Measurements from ENCODE around the gene SRRM3. TPM values are rescaled to one million over a fixed set of nuclear protein-coding genes. Genes with fewer than 3 reads are reported as not detected.

The SRRM3 gene
- polyA plus RNA-seq, 1 donor from 2014 or later, result 34.9 TPM

- Histone ChIP-seq H3K79me2 (replicated peaks; ENCODE audit: insufficient read depth, low read length) (no peaks in the 10 kb centered on the region), H3F3A (ENCODE audit: insufficient read depth, low read length, poor library complexity, severe bottlenecking) (no peaks in the 10 kb centered on the region), H3K4me3 (ENCODE audit: low read length) (no peak overlapping the region), H2AFZ (ENCODE audit: low read depth, low read length) (no peak overlapping the region), H3K9me3 (ENCODE audit: low read length) (no peaks in the 10 kb centered on the region), H3K4me2 (ENCODE audit: low read length) (no peak overlapping the region), H3K36me3 (ENCODE audit: insufficient read depth, low read length) (no peaks in the 10 kb centered on the region), H3K27ac (ENCODE audit: low read length) (no peak overlapping the region), H3K27me3 (ENCODE audit: insufficient read depth, low read depth, low read length) (no peaks in the 10 kb centered on the region), H4K20me1 (ENCODE audit: insufficient read depth) (no peaks in the 10 kb centered on the region), H3K9me2 (ENCODE audit: insufficient read depth, low read length) (no peaks in the 10 kb centered on the region), H3K9ac (ENCODE audit: low read length) (no peak overlapping the region)
- TF ChIP-seq POLR2AphosphoS5 (IDR thresholded peaks at IDR 0.05), result no peak
- no peak for TF ChIP-seq RAD21 (conservative IDR thresholded peaks at IDR 0.05)
- TF ChIP-seq TAF1 (IDR thresholded peaks at IDR 0.05; ENCODE audit: low read depth), result no peak
- no peak for TF ChIP-seq EP300 (conservative IDR thresholded peaks at IDR 0.05; ENCODE audit: poor library complexity, severe bottlenecking)
- TF ChIP-seq SMC3 (conservative IDR thresholded peaks at IDR 0.05; ENCODE audit: poor library complexity), result no peak
- TF ChIP-seq EZH2 (IDR thresholded peaks at IDR 0.05; ENCODE audit: borderline replicate concordance, insufficient read depth, low read length, poor library complexity, severe bottlenecking), result no peak
- no peak for TF ChIP-seq REST (IDR thresholded peaks at IDR 0.05; ENCODE audit: borderline replicate concordance)
- TF ChIP-seq CTCF (IDR thresholded peaks at IDR 0.05; ENCODE audit: poor library complexity, severe bottlenecking), result no peak
- TF ChIP-seq MXI1 (conservative IDR thresholded peaks at IDR 0.05; ENCODE audit: poor library complexity, severe bottlenecking), result no peak
Observed at GRCh38 chr7:76179686-76180085, 22.0 kb upstream of the SRRM3 start.

GRCh38 chr7:76182225-76182960, 19.3 kb upstream of the SRRM3 start:
- no peak for TF ChIP-seq REST (IDR thresholded peaks at IDR 0.05; ENCODE audit: borderline replicate concordance)
- no peak for TF ChIP-seq RAD21 (conservative IDR thresholded peaks at IDR 0.05)
- no peak for TF ChIP-seq SMC3 (conservative IDR thresholded peaks at IDR 0.05; ENCODE audit: poor library complexity)
- TF ChIP-seq TAF1 (IDR thresholded peaks at IDR 0.05; ENCODE audit: low read depth), result no peak
- TF ChIP-seq EZH2 (IDR thresholded peaks at IDR 0.05; ENCODE audit: borderline replicate concordance, insufficient read depth, low read length, poor library complexity, severe bottlenecking), result no peak
- TF ChIP-seq MXI1 (conservative IDR thresholded peaks at IDR 0.05; ENCODE audit: poor library complexity, severe bottlenecking), result no peak
- no peak for TF ChIP-seq EP300 (conservative IDR thresholded peaks at IDR 0.05; ENCODE audit: poor library complexity, severe bottlenecking)
- no peak for TF ChIP-seq POLR2AphosphoS5 (IDR thresholded peaks at IDR 0.05)
- TF ChIP-seq CTCF (IDR thresholded peaks at IDR 0.05; ENCODE audit: poor library complexity, severe bottlenecking), result no peak
- H3K36me3 ChIP-seq (ENCODE audit: insufficient read depth, low read length), result no peaks in the 10 kb centered on the region
- H3K4me2 ChIP-seq (ENCODE audit: low read length), result no peak overlapping the region
- H4K20me1 ChIP-seq (ENCODE audit: insufficient read depth), result no peaks in the 10 kb centered on the region
- H3F3A ChIP-seq (ENCODE audit: insufficient read depth, low read length, poor library complexity, severe bottlenecking), result no peaks in the 10 kb centered on the region
- H3K27ac ChIP-seq (ENCODE audit: low read length), result no peak overlapping the region
- H3K27me3 ChIP-seq (ENCODE audit: insufficient read depth, low read depth, low read length), result no peaks in the 10 kb centered on the region
- no peak overlapping the region for H2AFZ ChIP-seq (ENCODE audit: low read depth, low read length)
- no peak overlapping the region for H3K4me3 ChIP-seq (ENCODE audit: low read length)
- H3K9ac ChIP-seq (ENCODE audit: low read length), result no peak overlapping the region
- H3K9me2 ChIP-seq (ENCODE audit: insufficient read depth, low read length), result no peaks in the 10 kb centered on the region
- H3K79me2 ChIP-seq (replicated peaks; ENCODE audit: insufficient read depth, low read length), result no peaks in the 10 kb centered on the region
- H3K9me3 ChIP-seq (ENCODE audit: low read length), result no peaks in the 10 kb centered on the region

Measured in neural cell (in vitro differentiated cells).